Upper lobe of left lung (tissue), 6 donors: ENCODE data around the gene ZBTB8A. TPM values are rescaled to one million over a fixed set of nuclear protein-coding genes. Genes with fewer than 3 reads are reported as not detected.

Experiments
- ATAC-seq, 2 donors: fragments of 200-7000 bp; cut with Tn5 transposase; one replicate each; pipeline ENCODE4 v1.9.1; 2022; ENCODE audit warnings: mild to moderate bottlenecking in 2 of 2, moderate library complexity in 2 of 2; ENCODE audit not compliant: low FRiP score in 2 of 2
- DNase-seq, 2 donors: peaks; one replicate each; pipeline ENCODE4 v3.0.0-alpha.2; 2019 to 2020
- H3K27ac ChIP-seq, 4 donors: fragments of 200-600 bp; sonication (generic); one replicate each; pipeline ENCODE4 v1.5.1; 2016 to 2019
- H3K27me3 ChIP-seq, 4 donors: fragments of 200-600 bp; sonication (generic); one replicate each; pipeline ENCODE4 v1.5.1; 2017 to 2019
- H3K36me3 ChIP-seq, 4 donors: fragments of 200-600 bp; sonication (generic); one replicate each; pipeline ENCODE4 v1.5.1; 2016 to 2019
- H3K4me1 ChIP-seq, 4 donors: fragments of 200-600 bp; sonication (generic); one replicate each; pipeline ENCODE4 v1.5.1; 2018 to 2019
- H3K4me3 ChIP-seq, 4 donors: fragments of 200-600 bp; sonication (generic); one replicate each; pipeline ENCODE4 v1.5.1; 2017 to 2019; ENCODE audit warnings: mild to moderate bottlenecking in 2 of 4, moderate library complexity in 1 of 4
- H3K9me3 ChIP-seq, 4 donors: fragments of 200-600 bp; sonication (generic); one replicate each; pipeline ENCODE4 v1.5.1; 2018 to 2019
- EP300 ChIP-seq, 4 donors: sonication (generic); formaldehyde crosslinking; IDR thresholded peaks; one replicate each; pipeline ENCODE4 v1.5.1; 2017; ENCODE audit warnings: antibody characterized with exemption in 4 of 4, control low read depth in 2 of 4
- POLR2A ChIP-seq, 4 donors: fragments of 450-650 bp; IDR thresholded peaks; one replicate each; pipeline ENCODE4 v1.5.1; 2016 to 2017; ENCODE audit warnings: antibody characterized with exemption in 4 of 4, mild to moderate bottlenecking in 2 of 4
- POLR2AphosphoS5 ChIP-seq, 2 donors: sonication (generic); formaldehyde crosslinking; IDR thresholded peaks; one replicate each; pipeline ENCODE4 v1.5.1; 2017; ENCODE audit warnings: antibody characterized with exemption in 2 of 2
- WGBS, 2 donors: methylation state at CpG; one replicate each; pipeline ENCODE4 v1.1.5; 2017 to 2018; 5-methylcytosine and 5-hydroxymethylcytosine counted together
- total RNA-seq, 6 donors: library from RNA; depleted of rRNA in 4 of 6; stranded (reverse); fragments of >200 nt in 4 of 6; gene quantifications; one replicate each; pipeline versions ENCODE4 v1.1.0 to v1.2.1, GENCODE V29; 2016 to 2021
- TF ChIP-seq, protein P1 (sequence below), 6 experiments: fragments of 450-650 bp in 4 of 6; fragments of 200-600 bp in 2 of 6; sonication (generic) in 2 of 6; IDR thresholded peaks; one replicate each; pipeline ENCODE4 v1.5.1; 2016 to 2019; ENCODE audit warnings: antibody characterized with exemption in 6 of 6
- donor health status: DM: no; HTN: no; CAD: no; lungs with moderate emphysema.
- donor health status: DM: no; HTN: yes; CAD: no; lungs with severe emphysema.

The ZBTB8A gene
- total RNA-seq, 6 donors from 2014 or later, result 5.1 to 12.0 (median 6.4) TPM

DNA sequence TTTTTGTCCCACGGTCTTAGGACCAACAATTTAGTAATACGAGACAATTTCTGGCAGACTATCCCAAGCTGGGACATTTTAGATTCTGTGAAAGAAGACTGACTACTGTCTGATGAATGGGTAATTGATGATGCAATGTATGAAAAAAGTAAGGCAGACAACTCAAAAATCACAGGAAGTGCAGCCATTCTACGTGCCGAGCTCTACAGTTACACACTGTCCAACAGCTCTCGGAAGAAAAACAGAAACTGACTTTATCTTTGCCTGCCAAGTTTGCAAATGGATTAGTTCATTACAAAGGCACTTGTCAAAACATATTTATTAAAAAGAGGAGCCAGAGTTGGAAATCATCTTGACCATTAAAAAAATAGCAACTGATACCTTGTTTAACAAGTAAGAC, 43.1 kb upstream of the ZBTB8A start:
- DNase-seq, result no peak
- ATAC-seq, result no peak
- WGBS, 2 donors, result 46 to 49% methylated on average over 5 of the region's 5 CpGs
- H3K27me3 ChIP-seq, result no peaks in the 10 kb centered on the region
- TF ChIP-seq POLR2A (IDR thresholded peaks at IDR 0.05) (peak in 1 of 4 donors; percentile 12), EP300 (IDR thresholded peaks at IDR 0.05) (no peak)
- no peaks in the 10 kb centered on the region for H3K9me3 ChIP-seq
- H3K27ac ChIP-seq, result peak overlapping the region; percentile 9 to 75 (median 45)
- H3K36me3 ChIP-seq, result no peaks in the 10 kb centered on the region
- H3K4me1 ChIP-seq, result peaks cover 4 to 28% (median 18%) of the 10 kb centered on the region in 4 donors
- no peak overlapping the region for H3K4me3 ChIP-seq

DNA sequence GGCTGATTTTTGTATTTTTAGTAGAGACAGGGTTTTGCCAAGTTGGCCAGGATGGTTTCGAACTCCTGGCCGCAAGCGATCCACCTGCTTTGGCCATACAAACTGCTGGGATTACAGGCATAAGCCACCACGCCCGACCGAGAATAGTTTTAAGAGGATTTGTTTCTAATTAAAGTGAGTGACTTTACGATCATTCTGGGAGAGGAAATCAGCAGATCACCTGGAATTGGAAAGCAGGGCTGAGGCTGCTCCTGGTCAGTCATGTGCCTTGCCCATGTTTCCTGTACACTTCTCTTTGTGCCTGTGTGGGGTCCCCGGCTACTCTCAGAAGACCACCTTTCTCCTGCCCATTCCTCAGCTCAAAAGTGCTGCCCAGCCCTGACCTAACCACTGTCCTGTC, 40.5 kb upstream of the ZBTB8A start:
- TF ChIP-seq EP300 (IDR thresholded peaks at IDR 0.05) (no peak), POLR2AphosphoS5 (IDR thresholded peaks at IDR 0.05) (no peak), POLR2A (IDR thresholded peaks at IDR 0.05) (no peak)
- TF ChIP-seq, protein P1, sequence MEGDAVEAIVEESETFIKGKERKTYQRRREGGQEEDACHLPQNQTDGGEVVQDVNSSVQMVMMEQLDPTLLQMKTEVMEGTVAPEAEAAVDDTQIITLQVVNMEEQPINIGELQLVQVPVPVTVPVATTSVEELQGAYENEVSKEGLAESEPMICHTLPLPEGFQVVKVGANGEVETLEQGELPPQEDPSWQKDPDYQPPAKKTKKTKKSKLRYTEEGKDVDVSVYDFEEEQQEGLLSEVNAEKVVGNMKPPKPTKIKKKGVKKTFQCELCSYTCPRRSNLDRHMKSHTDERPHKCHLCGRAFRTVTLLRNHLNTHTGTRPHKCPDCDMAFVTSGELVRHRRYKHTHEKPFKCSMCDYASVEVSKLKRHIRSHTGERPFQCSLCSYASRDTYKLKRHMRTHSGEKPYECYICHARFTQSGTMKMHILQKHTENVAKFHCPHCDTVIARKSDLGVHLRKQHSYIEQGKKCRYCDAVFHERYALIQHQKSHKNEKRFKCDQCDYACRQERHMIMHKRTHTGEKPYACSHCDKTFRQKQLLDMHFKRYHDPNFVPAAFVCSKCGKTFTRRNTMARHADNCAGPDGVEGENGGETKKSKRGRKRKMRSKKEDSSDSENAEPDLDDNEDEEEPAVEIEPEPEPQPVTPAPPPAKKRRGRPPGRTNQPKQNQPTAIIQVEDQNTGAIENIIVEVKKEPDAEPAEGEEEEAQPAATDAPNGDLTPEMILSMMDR (IDR thresholded peaks at IDR 0.05), result no peak
- no peaks in the 10 kb centered on the region for H3K9me3 ChIP-seq
- peak overlapping the region in 3 of 4 donors; percentile 5 to 49 (median 36) for H3K27ac ChIP-seq
- H3K4me3 ChIP-seq, result no peak overlapping the region
- DNase-seq, result no peak
- peaks cover 18 to 39% (median 33%) of the 10 kb centered on the region in 4 donors for H3K4me1 ChIP-seq
- H3K36me3 ChIP-seq, result no peaks in the 10 kb centered on the region
- 97% methylated on average over 8 of the region's 8 CpGs for WGBS, 2 donors
- no peaks in the 10 kb centered on the region for H3K27me3 ChIP-seq
- no peak for ATAC-seq

DNA sequence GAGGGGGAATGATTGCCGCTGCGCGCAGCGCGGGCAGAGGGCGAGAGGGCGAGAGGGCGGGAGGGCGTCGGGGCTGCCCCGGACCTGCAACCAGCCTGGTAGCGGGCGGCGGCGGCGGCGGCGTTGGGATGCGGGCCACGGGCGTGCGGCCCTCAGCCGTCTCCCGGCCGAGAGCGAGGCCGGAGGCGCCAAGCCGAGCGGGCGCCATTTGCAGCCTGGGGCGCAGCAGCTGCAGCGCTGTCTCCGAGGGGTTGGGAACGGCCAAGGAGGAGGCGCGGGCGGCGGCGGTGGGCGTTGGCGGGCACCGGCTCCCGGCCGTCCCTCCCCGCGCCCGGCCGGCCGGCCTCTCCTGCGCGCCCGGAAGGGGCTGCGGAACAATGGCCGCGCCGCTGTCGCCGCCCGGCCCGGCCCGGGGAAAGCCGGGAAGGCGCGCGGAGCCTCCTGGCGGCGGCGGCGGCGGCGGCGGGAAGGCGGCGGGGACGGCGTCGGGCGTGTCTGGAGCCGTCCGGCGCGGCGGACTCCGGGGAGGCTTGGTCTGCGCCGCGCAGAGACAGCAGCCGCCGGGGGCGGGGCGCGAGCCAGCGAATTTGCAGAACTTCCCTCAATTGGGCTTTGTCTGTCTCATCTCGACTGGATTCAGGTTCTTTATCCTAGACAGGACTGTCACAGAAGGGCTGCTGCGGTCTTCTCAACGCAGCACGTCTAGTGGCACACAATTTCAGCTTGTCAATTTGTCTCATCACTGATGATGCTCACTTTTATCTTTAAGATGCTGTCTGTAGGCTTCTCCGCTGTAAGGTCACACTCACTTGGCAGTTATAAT, 38.6 kb upstream of the ZBTB8A start:
- WGBS, 2 donors, result 1 to 2% methylated on average over 57 to 60 of the region's 99 CpGs
- DNase-seq, result peak; percentile 59 to 95

DNA sequence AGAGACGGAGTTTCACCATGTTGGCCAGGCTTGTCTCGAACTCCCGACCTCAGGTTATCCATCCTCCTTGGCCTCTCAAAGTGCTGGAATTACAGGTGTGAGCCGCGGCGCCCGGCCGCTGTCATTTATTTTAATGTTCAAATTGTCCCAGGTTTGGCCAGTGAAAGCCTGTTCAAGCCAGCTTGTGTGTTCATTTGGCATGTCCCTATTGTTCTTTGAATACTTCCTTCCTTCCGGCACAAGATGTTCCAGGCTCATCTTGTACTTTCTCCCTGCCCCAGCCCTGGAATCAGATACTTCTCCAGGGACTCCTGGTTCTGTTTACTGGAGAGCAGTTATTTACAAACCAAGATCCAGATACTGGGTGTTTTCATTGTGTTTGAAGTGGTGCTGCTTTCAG, 37.4 kb upstream of the ZBTB8A start:
- Histone ChIP-seq H3K27me3 (no peaks in the 10 kb centered on the region), H3K27ac (peak overlapping the region; percentile 86 to 95 (median 92)), H3K4me3 (no peak overlapping the region), H3K36me3 (no peaks in the 10 kb centered on the region), H3K9me3 (no peaks in the 10 kb centered on the region), H3K4me1 (peaks cover 18 to 28% (median 25%) of the 10 kb centered on the region in 4 donors)
- DNase-seq, result peak; percentile 32 to 65
- 78 to 87% methylated on average over 9 of the region's 9 CpGs for WGBS, 2 donors
- TF ChIP-seq, protein P1 (IDR thresholded peaks at IDR 0.05), result no peak
- TF ChIP-seq EP300 (IDR thresholded peaks at IDR 0.05), result peak; percentile 88 to 100 (median 96)
- TF ChIP-seq POLR2AphosphoS5 (IDR thresholded peaks at IDR 0.05), result peak; percentile 92 to 94
- TF ChIP-seq POLR2A (IDR thresholded peaks at IDR 0.05), result no peak
- peak in 1 of 2 donors; percentile 12 for ATAC-seq

More for the DNA sequence above, 38.6 kb upstream of the ZBTB8A start:
- Histone ChIP-seq H3K9me3 (no peaks in the 10 kb centered on the region), H3K27me3 (no peaks in the 10 kb centered on the region), H3K27ac (peak overlapping the region; percentile 86 to 95 (median 92)), H3K4me3 (peak overlapping the region; percentile 43 to 77 (median 64)), H3K4me1 (peaks cover 18 to 37% (median 28%) of the 10 kb centered on the region in 4 donors), H3K36me3 (no peaks in the 10 kb centered on the region)
- no peak for TF ChIP-seq POLR2AphosphoS5 (IDR thresholded peaks at IDR 0.05)
- TF ChIP-seq POLR2A (IDR thresholded peaks at IDR 0.05), result peak in 2 of 4 donors; percentile 33 to 59
- no peak for TF ChIP-seq EP300 (IDR thresholded peaks at IDR 0.05)
- TF ChIP-seq, protein P1 (IDR thresholded peaks at IDR 0.05), result peak; percentile 26 to 82 (median 63)
- peak; percentile 80 to 94 for ATAC-seq

DNA sequence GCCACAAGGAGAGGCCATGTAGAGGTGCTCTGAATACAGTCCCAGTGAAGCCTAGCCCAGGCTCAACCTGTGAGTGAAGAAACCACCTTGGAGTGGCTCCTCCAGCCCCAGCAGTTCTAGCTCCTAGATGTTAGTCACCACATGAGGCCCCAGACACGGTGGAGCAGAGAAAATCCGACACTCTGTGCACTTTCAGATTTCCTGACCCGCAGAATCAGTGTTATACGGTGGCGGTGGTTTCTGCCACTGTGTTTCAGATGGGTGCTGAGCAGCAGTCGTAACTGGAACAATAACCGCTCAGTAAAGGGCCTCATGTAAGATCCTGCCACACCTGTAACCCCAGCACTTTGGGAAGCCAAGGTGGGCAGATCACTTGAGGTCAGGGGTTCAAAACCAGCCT, 36.1 kb upstream of the ZBTB8A start:
- no peak for ATAC-seq

More for the DNA sequence above, 36.1 kb upstream of the ZBTB8A start:
- Histone ChIP-seq H3K27ac (peak overlapping the region; percentile 77 to 95 (median 92)), H3K9me3 (no peaks in the 10 kb centered on the region), H3K36me3 (no peaks in the 10 kb centered on the region), H3K27me3 (no peaks in the 10 kb centered on the region), H3K4me3 (no peak overlapping the region), H3K4me1 (peaks cover 18 to 24% (median 21%) of the 10 kb centered on the region in 4 donors)
- TF ChIP-seq POLR2A (IDR thresholded peaks at IDR 0.05), result no peak
- TF ChIP-seq, protein P1 (IDR thresholded peaks at IDR 0.05), result no peak
- no peak for TF ChIP-seq EP300 (IDR thresholded peaks at IDR 0.05)
- no peak for TF ChIP-seq POLR2AphosphoS5 (IDR thresholded peaks at IDR 0.05)
- DNase-seq, result no peak
- 88 to 89% methylated on average over 6 to 7 of the region's 7 CpGs for WGBS, 2 donors
